Right renal pelvis (tissue), 4 donors: ENCODE results near the gene MED13L. TPM values are rescaled to one million over a fixed set of nuclear protein-coding genes. Genes with fewer than 3 reads are reported as not detected.
A peak's percentile ranks its signal among the peaks of the same experiment; 100 is the strongest.

Experiments
- DNase-seq, 4 donors: peaks; one replicate each; pipeline ENCODE4 v3.0.0-alpha.2; 2013; ENCODE audit warnings: low read depth in 4 of 4, low spot score in 3 of 4, missing footprints in 1 of 4
- polyA plus RNA-seq, 4 donors: library from polyadenylated mRNA; unstranded; fragments of 120-200 nt; gene quantifications; one replicate each; pipeline ENCODE4 v1.2.1, GENCODE V29; 2013; ENCODE audit not compliant: insufficient read length in 4 of 4

Gene MED13L
- polyA plus RNA-seq, 4 donors: 71.0 to 86.6 (median 81.5) TPM

GRCh38 chr12:115936997-115937916 is 340.2 kb downstream of the MED13L start:
- DNase-seq: no peak

- no peak for DNase-seq
Observed at GRCh38 chr12:115934877-115935276, 342.6 kb downstream of the MED13L start.

GRCh38 chr12:115934046-115934445 is 343.4 kb downstream of the MED13L start:
- DNase-seq: no peak

- DNase-seq: no peak
Observed at GRCh38 chr12:115932066-115932465, 345.4 kb downstream of the MED13L start.

GRCh38 chr12:115930336-115930735 is 347.2 kb downstream of the MED13L start:
- no peak for DNase-seq

- no peak for DNase-seq
Observed at GRCh38 chr12:115926037-115926670, 351.3 kb downstream of the MED13L start.

GRCh38 chr12:115923851-115924250 is 353.6 kb downstream of the MED13L start:
- no peak for DNase-seq

- DNase-seq: no peak
Observed at GRCh38 chr12:115922952-115923564, 354.4 kb downstream of the MED13L start.

- no peak for DNase-seq
Observed at GRCh38 chr12:115920395-115921183, 356.9 kb downstream of the MED13L start.

- DNase-seq: no peak
Observed at GRCh38 chr12:115918763-115919162, 358.7 kb downstream of the MED13L start.

GRCh38 chr12:115916910-115917668 is 360.4 kb downstream of the MED13L start:
- DNase-seq: peak; percentile 13 to 41 (median 22)

- DNase-seq: no peak
Observed at GRCh38 chr12:115914122-115914521, 363.4 kb downstream of the MED13L start.

- DNase-seq: no peak
Observed at GRCh38 chr12:115912440-115912839, 365.1 kb downstream of the MED13L start.

GRCh38 chr12:115911360-115911759 is 366.1 kb downstream of the MED13L start:
- DNase-seq: no peak

GRCh38 chr12:115910057-115910456 is 367.4 kb downstream of the MED13L start:
- DNase-seq: no peak
